Panc1 (cell line): ENCODE data around the gene SAPCD1. TPM values are rescaled to one million over a fixed set of nuclear protein-coding genes. Genes with fewer than 3 reads are reported as not detected.

Experiments used
- ATAC-seq: fragments of 200-7000 bp; cut with Tn5 transposase; 2 replicates; pipeline ENCODE4 v1.9.1; 2020; ENCODE audit warnings: mild to moderate bottlenecking, moderate library complexity
- BruUV-seq: library from RNA; stranded (reverse); fragments of 400-500 nt; replicated peaks from 2 replicates; lab custom pipeline; 2021; lab: Mats Ljungman, UMichigan
- CTCF ChIA-PET: fragments of 300-600 bp; sonication (Branson Sonifier 250); formaldehyde crosslinking; loops from one replicate; lab custom pipeline; 2022; ENCODE audit warnings: antibody characterized with exemption; lab: Charles Lee
- POLR2A ChIA-PET: fragments of 300-600 bp; sonication (Branson Sonifier 250); formaldehyde crosslinking; loops from one replicate; lab custom pipeline; 2022; ENCODE audit warnings: antibody characterized with exemption; lab: Charles Lee
- DNase-seq: peaks from one replicate; pipeline ENCODE4 v3.0.0-alpha.2; 2010; ENCODE audit warnings: low read depth, low spot score
- H3K27ac ChIP-seq: 2 replicates; pipeline ENCODE4 v1.5.1; 2011; ENCODE audit warnings: mild to moderate bottlenecking, low read length, inconsistent platforms
- H3K27me3 ChIP-seq: fragments of 200-500 bp; sonication (Bioruptor generic); 2 replicates; pipeline ENCODE4 v1.6.0; 2014; ENCODE audit warnings: low read length, inconsistent platforms; ENCODE audit not compliant: control insufficient read depth, insufficient read depth
- H3K36me3 ChIP-seq: fragments of 200-500 bp; sonication (Bioruptor generic); 2 replicates; pipeline ENCODE4 v1.5.1; 2014; ENCODE audit warnings: inconsistent platforms, mild to moderate bottlenecking, low read length, moderate library complexity; ENCODE audit not compliant: control insufficient read depth, insufficient read depth
- H3K4me1 ChIP-seq: 2 replicates; pipeline ENCODE4 v1.5.1; 2011; ENCODE audit warnings: inconsistent platforms, mild to moderate bottlenecking, low read length, moderate library complexity; ENCODE audit not compliant: control insufficient read depth, insufficient read depth
- H3K4me3 ChIP-seq, 2 experiments: 2 replicates each; pipeline ENCODE4 v1.5.1; 2011 to 2012; ENCODE audit warnings: low read depth in 2 of 2, low read length in 2 of 2, mild to moderate bottlenecking in 2 of 2, inconsistent platforms in 1 of 2, moderate library complexity in 1 of 2
- H3K9me3 ChIP-seq: fragments of 200-500 bp; sonication (Bioruptor generic); 2 replicates; pipeline ENCODE4 v1.5.1; 2014; ENCODE audit warnings: low read depth, mild to moderate bottlenecking, inconsistent platforms, low read length, moderate library complexity; ENCODE audit not compliant: control insufficient read depth, insufficient read depth
- CTCF ChIP-seq: fragments of 450-650 bp; IDR thresholded peaks from 2 replicates; pipeline ENCODE4 v1.5.1; 2017; ENCODE audit warnings: mild to moderate bottlenecking
- POLR2AphosphoS5 ChIP-seq: IDR thresholded peaks from 2 replicates; pipeline ENCODE4 v1.6.1; 2012; ENCODE audit warnings: mild to moderate bottlenecking, low read depth, low read length, moderate library complexity
- REST ChIP-seq, 2 experiments: IDR thresholded peaks; 2 replicates each; pipeline ENCODE4 v1.6.1; 2011 to 2012; ENCODE audit warnings: low read depth in 2 of 2, control low read depth in 1 of 2, low read length in 1 of 2, mild to moderate bottlenecking in 1 of 2, moderate library complexity in 1 of 2; ENCODE audit not compliant: insufficient read depth in 1 of 2
- SIN3A ChIP-seq: IDR thresholded peaks from 2 replicates; pipeline ENCODE4 v1.6.1; 2012; ENCODE audit warnings: low read depth, mild to moderate bottlenecking, low read length, moderate library complexity, borderline replicate concordance; ENCODE audit not compliant: insufficient read depth
- TCF7L2 ChIP-seq: IDR thresholded peaks from 2 replicates; pipeline ENCODE4 v1.6.1; 2011; ENCODE audit warnings: mild to moderate bottlenecking, low read depth, low read length, inconsistent platforms
- in situ Hi-C: cut with HindIII; loops from 2 replicates; pipeline ENCODE4 v1.10.0; 2016; ENCODE audit warnings: low sequenced_read_pairs, low pct_unique_long_range_greater_than_20kb
- intact Hi-C: fragments of 100-400 bp; cut with micrococcal nuclease; formaldehyde crosslinking; loops from one replicate; pipeline ENCODE4 v1.10.0; 2022; ENCODE audit not compliant: unreplicated experiment
- total RNA-seq: library from RNA; stranded (reverse); gene quantifications from one replicate; pipeline ENCODE4 v1.2.1, GENCODE V29; 2021; ENCODE audit not compliant: unreplicated experiment

Gene SAPCD1
- total RNA-seq, 1 experiment from 2014 or later: 6.3 TPM

DNA sequence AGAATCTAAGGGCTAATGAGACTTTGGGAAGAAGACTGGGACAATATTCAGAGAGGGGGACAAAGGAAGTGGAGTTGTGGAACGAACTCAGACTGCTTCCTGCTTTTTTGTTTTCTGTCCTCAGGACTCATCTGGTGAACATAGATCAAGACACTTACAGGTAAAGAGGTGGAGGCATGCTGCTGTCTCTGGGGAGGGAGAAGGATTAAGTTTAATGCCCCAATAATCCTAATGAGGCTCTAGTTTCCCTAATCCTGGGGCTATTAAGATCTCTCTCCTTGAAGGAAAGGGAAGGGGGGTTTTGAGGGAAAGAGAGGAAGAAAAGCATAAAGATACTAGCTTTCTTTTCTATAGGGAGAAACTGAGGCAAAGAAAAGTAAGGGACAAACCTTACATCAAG is 18.0 kb upstream of the SAPCD1 start:
- intact Hi-C loops: no loop called here
- Histone ChIP-seq H3K9me3 (no peaks in the 10 kb centered on the region), H3K4me1 (peaks cover 3% of the 10 kb centered on the region; the same call in 1 of the 2 replicates), H3K36me3 (no peaks in the 10 kb centered on the region), H3K4me3 (no peak overlapping the region), H3K27me3 (no peaks in the 10 kb centered on the region), H3K27ac (no peak overlapping the region)
- ATAC-seq: no peak
- TF ChIP-seq TCF7L2 (no peak), SIN3A (no peak), POLR2AphosphoS5 (no peak), CTCF (no peak), REST (IDR thresholded peaks at IDR 0.05; ENCODE audit: insufficient read depth in 1 of 2, low read depth in 2 of 2, low read length in 1 of 2) (no peak)
- BruUV-seq: no TSS peak
- CTCF ChIA-PET: interaction anchor here (0.6 kb wide), 1 partner anchor 15 kb away, joined by 6 read pairs; the partner anchor contains the start of gene DDAH2
- no peak for DNase-seq
- POLR2A ChIA-PET: interaction anchor here (0.6 kb wide), 1 partner anchor 17 kb away, joined by 9 read pairs; no protein-coding TSS in a partner anchor
- in situ Hi-C loops: no loop called here

DNA sequence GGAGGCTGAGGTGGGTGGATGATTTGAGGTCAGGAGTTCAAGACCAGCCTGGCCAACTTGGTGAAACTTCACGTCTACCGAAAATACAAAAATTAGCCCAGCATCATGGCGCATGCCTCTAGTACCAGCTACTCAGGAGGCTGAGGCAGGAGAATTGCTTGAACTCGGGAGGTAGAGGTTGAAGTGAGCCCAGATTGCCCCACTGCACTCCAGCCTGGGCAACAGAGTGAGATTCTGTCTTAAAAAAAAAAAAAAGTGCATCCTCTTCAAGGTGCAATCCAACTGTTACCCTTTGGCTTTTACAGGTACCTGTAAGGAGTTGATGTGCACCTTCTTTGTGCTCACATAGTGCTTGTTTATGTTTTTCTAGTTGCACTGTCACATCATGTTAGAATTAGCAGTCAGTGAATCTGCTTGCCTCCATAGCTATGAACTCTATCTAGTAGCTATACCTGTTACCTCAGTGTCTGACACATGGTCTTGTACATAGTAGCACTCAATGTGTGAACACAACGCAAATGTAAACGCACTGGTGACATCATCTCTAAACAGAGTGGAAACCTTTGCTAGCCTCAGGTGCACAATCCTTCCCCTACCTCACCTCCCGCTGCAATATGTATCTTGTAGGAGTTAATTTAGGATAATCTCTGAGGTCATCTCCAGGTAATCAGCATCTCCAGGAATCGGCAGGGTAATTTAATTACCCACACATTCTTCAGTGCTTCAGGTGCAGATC is 13.0 kb upstream of the SAPCD1 start:
- no peaks in the 10 kb centered on the region for H3K36me3 ChIP-seq
- no peaks in the 10 kb centered on the region for H3K9me3 ChIP-seq
- H3K4me1 ChIP-seq: 0 out of 2 replicates have a peak, but pooled peaks cover 3% of the 10 kb centered on the region
- no peak overlapping the region for H3K27ac ChIP-seq
- TF ChIP-seq REST (IDR thresholded peaks at IDR 0.05; ENCODE audit: insufficient read depth in 1 of 2, low read depth in 2 of 2, low read length in 1 of 2): no peak
- no peak for TF ChIP-seq POLR2AphosphoS5
- TF ChIP-seq SIN3A: no peak
- TF ChIP-seq TCF7L2: no peak
- no peak for TF ChIP-seq CTCF
- ChIA-PET CTCF (no interaction called here), POLR2A (no interaction called here)
- H3K4me3 ChIP-seq: no peak overlapping the region
- TSS peak; percentile 44 for BruUV-seq
- no peak for ATAC-seq
- intact Hi-C loops (no loop called here), in situ Hi-C loops (no loop called here)
- H3K27me3 ChIP-seq: no peaks in the 10 kb centered on the region
- DNase-seq: no peak
